ENCODE results near the gene TAAR1. TPM values are rescaled to one million over a fixed set of nuclear protein-coding genes. Genes with fewer than 3 reads are reported as not detected.

Gene TAAR1
- total and polyA plus RNA-seq, 2 experiments from 2014 or later: not detected

- 1 to 4% methylated on average over 4 of the region's 4 CpGs for WGBS, 2 experiments (ENCODE audit: low coverage in 1 of 2, low lambda C conversion rate in 2 of 2, missing lambda C conversion rate in 2 of 2)
Measured at GRCh38 chr6:132669690-132670291, 10.8 kb upstream of the TAAR1 start.

GRCh38 chr6:132666118-132666517 is 7.1 kb upstream of the TAAR1 start:
- H2AFZ ChIP-seq: no peak overlapping the region
- H4K20me1 ChIP-seq (ENCODE audit: insufficient read depth): no peaks in the 10 kb centered on the region
- TF ChIP-seq EZH2 (IDR thresholded peaks at IDR 0.05; ENCODE audit: insufficient read depth, poor library complexity, severe bottlenecking) (no peak), EZH2phosphoT487 (IDR thresholded peaks at IDR 0.05; ENCODE audit: insufficient read depth, low read depth) (no peak)
- no peaks in the 10 kb centered on the region for H3K27me3 ChIP-seq (replicated peaks; ENCODE audit: insufficient read depth)
- H3F3A ChIP-seq (ENCODE audit: insufficient read depth): no peaks in the 10 kb centered on the region
- in situ Hi-C loops (cut with MboI): no loop called here
- H3K9me2 ChIP-seq (ENCODE audit: insufficient read depth): no peaks in the 10 kb centered on the region
- H3K9ac ChIP-seq: no peak overlapping the region
- no peak overlapping the region for H3K4me2 ChIP-seq (ENCODE audit: unreplicated experiment)
- no peak overlapping the region for H3K4me3 ChIP-seq
- no peak overlapping the region for H3K27ac ChIP-seq
- H3K9me3 ChIP-seq (ENCODE audit: low read depth): no peaks in the 10 kb centered on the region
- H3K4me1 ChIP-seq (ENCODE audit: insufficient read depth): 0 out of 2 replicates have a peak, but pooled peaks cover 3% of the 10 kb centered on the region
- H3K36me3 ChIP-seq (ENCODE audit: low read depth): no peaks in the 10 kb centered on the region
- no peaks in the 10 kb centered on the region for H3K79me2 ChIP-seq (ENCODE audit: insufficient read depth)
- WGBS, 2 experiments (ENCODE audit: low coverage in 1 of 2, low lambda C conversion rate in 2 of 2, missing lambda C conversion rate in 2 of 2): 68 to 75% methylated on average over 4 of the region's 4 CpGs
- DNase-seq: no peak

More at GRCh38 chr6:132669690-132670291, 10.8 kb upstream of the TAAR1 start:
- Histone ChIP-seq H2AFZ (peak overlapping the region; percentile 72), H3K9ac (no peak overlapping the region), H3K9me2 (ENCODE audit: insufficient read depth) (no peaks in the 10 kb centered on the region), H3K4me3 (peak overlapping the region; percentile 18; the same call in 1 of the 2 replicates), H3K27me3 (replicated peaks; ENCODE audit: insufficient read depth) (no peaks in the 10 kb centered on the region), H3K4me2 (ENCODE audit: unreplicated experiment) (peak overlapping the region; percentile 40), H3K79me2 (ENCODE audit: insufficient read depth) (no peaks in the 10 kb centered on the region), H3K4me1 (ENCODE audit: insufficient read depth) (0 out of 2 replicates have a peak, but pooled peaks cover 3% of the 10 kb centered on the region), H4K20me1 (ENCODE audit: insufficient read depth) (no peaks in the 10 kb centered on the region), H3F3A (ENCODE audit: insufficient read depth) (no peaks in the 10 kb centered on the region), H3K27ac (no peak overlapping the region), H3K36me3 (ENCODE audit: low read depth) (no peaks in the 10 kb centered on the region), H3K9me3 (ENCODE audit: low read depth) (no peaks in the 10 kb centered on the region)
- TF ChIP-seq EZH2 (IDR thresholded peaks at IDR 0.05; ENCODE audit: insufficient read depth, poor library complexity, severe bottlenecking) (no peak), EZH2phosphoT487 (IDR thresholded peaks at IDR 0.05; ENCODE audit: insufficient read depth, low read depth) (no peak)
- DNase-seq: peak; percentile 83
- in situ Hi-C loops (cut with MboI): no loop called here

DNA sequence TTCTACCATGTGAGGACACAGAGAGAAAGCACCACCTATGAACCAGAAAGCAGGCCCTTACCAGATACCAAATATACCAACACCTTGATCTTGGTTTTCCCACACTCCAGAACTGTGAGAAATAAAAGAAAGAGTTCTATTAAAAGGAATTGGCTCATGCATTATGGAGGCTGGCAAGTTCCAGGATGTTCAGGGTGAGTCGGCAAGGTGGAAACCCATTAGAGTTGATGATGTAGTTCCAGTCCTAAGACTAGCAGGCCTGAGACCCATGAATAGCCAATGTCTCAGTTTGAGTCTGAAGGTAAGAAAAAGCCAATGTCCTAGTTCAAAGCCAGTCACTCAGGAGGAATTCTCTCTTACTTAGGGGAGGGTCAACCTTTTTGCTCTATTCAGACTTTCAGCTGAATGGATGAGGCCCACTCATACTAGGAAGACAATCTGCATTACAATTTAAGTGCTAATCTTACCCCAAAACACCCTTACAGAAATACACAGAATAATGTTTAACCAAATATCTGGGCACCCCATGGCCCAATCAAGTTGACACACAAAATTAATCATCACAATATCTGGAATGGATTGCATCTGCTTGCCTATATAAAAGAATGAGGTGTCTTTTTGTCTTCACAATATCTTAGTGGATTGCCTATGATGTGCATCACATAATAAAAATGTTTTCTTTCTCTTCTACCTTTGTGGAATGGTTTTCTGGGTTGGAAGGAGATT is 5.5 kb upstream of the TAAR1 start:
- H3K27me3 ChIP-seq (replicated peaks; ENCODE audit: insufficient read depth): no peaks in the 10 kb centered on the region
- H4K20me1 ChIP-seq (ENCODE audit: insufficient read depth): no peaks in the 10 kb centered on the region
- no peaks in the 10 kb centered on the region for H3K36me3 ChIP-seq (ENCODE audit: low read depth)
- H3K9ac ChIP-seq: no peak overlapping the region
- H3K4me2 ChIP-seq (ENCODE audit: unreplicated experiment): no peak overlapping the region
- in situ Hi-C loops (cut with MboI): no loop called here
- TF ChIP-seq EZH2phosphoT487 (IDR thresholded peaks at IDR 0.05; ENCODE audit: insufficient read depth, low read depth) (no peak), EZH2 (IDR thresholded peaks at IDR 0.05; ENCODE audit: insufficient read depth, poor library complexity, severe bottlenecking) (no peak)
- no peak overlapping the region for H3K27ac ChIP-seq
- DNase-seq: no peak
- H3K9me3 ChIP-seq (ENCODE audit: low read depth): no peaks in the 10 kb centered on the region
- no peak overlapping the region for H2AFZ ChIP-seq
- H3K9me2 ChIP-seq (ENCODE audit: insufficient read depth): no peaks in the 10 kb centered on the region
- no peaks in the 10 kb centered on the region for H3F3A ChIP-seq (ENCODE audit: insufficient read depth)
- H3K79me2 ChIP-seq (ENCODE audit: insufficient read depth): no peaks in the 10 kb centered on the region
- H3K4me1 ChIP-seq (ENCODE audit: insufficient read depth): no peaks in the 10 kb centered on the region
- WGBS, 2 experiments (ENCODE audit: low coverage in 1 of 2, low lambda C conversion rate in 2 of 2, missing lambda C conversion rate in 2 of 2): 71 to 100% methylated on average over 1 of the region's 1 CpG
- no peak overlapping the region for H3K4me3 ChIP-seq

- H3K27me3 ChIP-seq (replicated peaks; ENCODE audit: insufficient read depth): no peaks in the 10 kb centered on the region
- no peak overlapping the region for H3K9ac ChIP-seq
- in situ Hi-C loops (cut with MboI): no loop called here
- no peaks in the 10 kb centered on the region for H3K79me2 ChIP-seq (ENCODE audit: insufficient read depth)
- no peak for TF ChIP-seq EZH2 (IDR thresholded peaks at IDR 0.05; ENCODE audit: insufficient read depth, poor library complexity, severe bottlenecking)
- TF ChIP-seq EZH2phosphoT487 (IDR thresholded peaks at IDR 0.05; ENCODE audit: insufficient read depth, low read depth): no peak
- H3K9me2 ChIP-seq (ENCODE audit: insufficient read depth): no peaks in the 10 kb centered on the region
- H3K27ac ChIP-seq: no peak overlapping the region
- no peaks in the 10 kb centered on the region for H3K4me1 ChIP-seq (ENCODE audit: insufficient read depth)
- DNase-seq: peak; percentile 10
- H3K4me3 ChIP-seq: no peak overlapping the region
- WGBS, 2 experiments (ENCODE audit: low coverage in 1 of 2, low lambda C conversion rate in 2 of 2, missing lambda C conversion rate in 2 of 2): 37 to 55% methylated on average over 1 of the region's 1 CpG
- H3K4me2 ChIP-seq (ENCODE audit: unreplicated experiment): no peak overlapping the region
- no peaks in the 10 kb centered on the region for H4K20me1 ChIP-seq (ENCODE audit: insufficient read depth)
- H3K36me3 ChIP-seq (ENCODE audit: low read depth): no peaks in the 10 kb centered on the region
- H3K9me3 ChIP-seq (ENCODE audit: low read depth): no peaks in the 10 kb centered on the region
- no peak overlapping the region for H2AFZ ChIP-seq
- no peaks in the 10 kb centered on the region for H3F3A ChIP-seq (ENCODE audit: insufficient read depth)
Measured at GRCh38 chr6:132663661-132664060, 4.7 kb upstream of the TAAR1 start.

Data from GM23248 (cell line).